GM21528 (cell line): ENCODE data around the gene TSR3.

Experiments used
- ATAC-seq: cut with Tn5 transposase; IDR thresholded peaks from one replicate; pipeline ENCODE4 v1.9.1; 2021; ENCODE audit warnings: mild to moderate bottlenecking, moderate library complexity; ENCODE audit not compliant: unreplicated experiment, low FRiP score

The TSR3 gene

GRCh38 chr16:1355591-1355990, 3.9 kb upstream of the TSR3 start:
- ATAC-seq: no peak

GRCh38 chr16:1354815-1355540, 3.3 kb upstream of the TSR3 start:
- ATAC-seq: no peak

DNA sequence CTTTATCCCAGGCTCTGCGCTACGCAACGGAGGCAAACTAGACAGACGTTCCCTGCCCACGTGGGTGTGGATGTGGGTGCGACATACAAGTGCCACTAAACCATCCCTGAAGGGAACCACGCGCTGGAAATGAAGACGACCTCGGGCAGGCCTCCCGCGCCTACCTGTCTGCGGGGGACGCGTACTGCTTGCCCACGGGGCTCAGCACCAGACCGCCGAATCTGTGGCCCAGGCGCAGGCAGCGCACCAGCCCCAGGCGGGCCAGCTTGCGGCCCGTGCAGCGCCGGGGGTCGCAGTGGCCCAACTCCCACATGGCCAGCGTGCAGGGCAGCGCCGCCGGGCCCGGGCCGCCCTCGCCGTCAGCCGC, 480 bp downstream of the TSR3 start:
- peak; percentile 20 for ATAC-seq

GRCh38 chr16:1350691-1351090, 987 bp downstream of the TSR3 start:
- no peak for ATAC-seq

GRCh38 chr16:1349951-1350350, 1.7 kb downstream of the TSR3 start:
- ATAC-seq: no peak

DNA sequence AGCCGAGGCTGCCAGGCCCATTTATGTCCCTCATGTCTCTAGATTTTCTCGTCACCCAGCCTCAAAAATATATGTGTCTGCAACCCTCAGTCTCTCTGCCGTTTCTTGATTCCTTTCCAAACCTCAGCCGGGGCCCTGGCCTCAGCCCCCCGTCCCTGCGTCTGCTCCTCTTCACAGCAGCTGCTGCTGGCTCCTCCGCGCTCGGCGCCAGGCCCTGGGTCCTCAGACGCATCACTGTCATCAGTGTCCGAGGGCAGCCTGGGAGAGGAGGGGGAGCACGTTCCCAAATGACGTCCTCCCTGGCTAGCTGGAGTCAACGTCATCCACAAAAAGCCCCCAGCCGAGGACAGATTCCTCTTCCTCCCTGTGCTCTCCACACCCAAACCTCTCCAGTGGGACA, 2.3 kb downstream of the TSR3 start:
- ATAC-seq: no peak

GRCh38 chr16:1348926-1349325, 2.8 kb downstream of the TSR3 start:
- no peak for ATAC-seq

DNA sequence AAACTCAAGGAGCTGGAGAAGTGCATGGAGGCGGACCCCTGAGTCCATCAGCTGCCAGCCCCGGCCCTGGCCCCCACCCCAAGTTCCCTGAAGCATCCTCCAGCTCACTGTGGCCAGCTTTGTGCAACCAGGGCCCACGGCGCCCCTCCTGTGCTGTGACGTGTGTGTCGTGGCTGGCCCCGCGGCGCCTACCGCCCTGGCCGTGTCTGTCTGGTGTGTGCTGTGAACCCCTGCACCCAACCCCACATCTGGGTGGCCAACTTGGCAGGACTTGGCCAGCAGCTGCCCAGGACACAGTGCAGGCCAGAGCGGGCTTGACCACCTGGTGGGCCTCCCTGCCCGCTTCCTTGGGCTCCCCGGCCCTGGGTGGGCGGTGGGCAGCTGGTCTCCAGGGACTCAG, 3.2 kb downstream of the TSR3 start:
- ATAC-seq: no peak

GRCh38 chr16:1347962-1348361, 3.7 kb downstream of the TSR3 start:
- ATAC-seq: no peak

- no peak for ATAC-seq
Observed at GRCh38 chr16:1347286-1347855, 4.3 kb downstream of the TSR3 start.

- ATAC-seq: no peak
Observed at GRCh38 chr16:1346422-1347285, 5.0 kb downstream of the TSR3 start.

GRCh38 chr16:1345651-1346421, 5.8 kb downstream of the TSR3 start:
- no peak for ATAC-seq

DNA sequence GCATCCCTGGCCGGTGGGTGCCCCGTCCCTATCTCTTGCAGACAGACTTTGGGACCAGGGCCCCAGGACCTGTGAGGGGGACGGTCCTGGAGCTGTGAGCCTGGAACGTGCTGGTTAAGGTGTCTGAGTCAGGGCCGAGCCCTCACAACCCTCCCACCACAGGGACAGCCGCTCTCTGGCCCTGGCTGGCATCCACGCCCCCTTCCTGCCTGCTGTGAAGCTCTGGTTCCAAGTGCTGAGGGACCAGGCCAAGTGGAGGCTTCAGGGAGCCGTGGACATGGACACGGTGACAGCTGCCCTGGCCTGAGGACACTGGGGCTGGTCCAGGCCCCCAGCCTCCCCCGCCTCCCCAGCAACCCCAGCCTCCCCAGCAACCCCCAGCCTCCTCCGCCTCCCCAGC, 6.6 kb downstream of the TSR3 start:
- ATAC-seq: no peak

DNA sequence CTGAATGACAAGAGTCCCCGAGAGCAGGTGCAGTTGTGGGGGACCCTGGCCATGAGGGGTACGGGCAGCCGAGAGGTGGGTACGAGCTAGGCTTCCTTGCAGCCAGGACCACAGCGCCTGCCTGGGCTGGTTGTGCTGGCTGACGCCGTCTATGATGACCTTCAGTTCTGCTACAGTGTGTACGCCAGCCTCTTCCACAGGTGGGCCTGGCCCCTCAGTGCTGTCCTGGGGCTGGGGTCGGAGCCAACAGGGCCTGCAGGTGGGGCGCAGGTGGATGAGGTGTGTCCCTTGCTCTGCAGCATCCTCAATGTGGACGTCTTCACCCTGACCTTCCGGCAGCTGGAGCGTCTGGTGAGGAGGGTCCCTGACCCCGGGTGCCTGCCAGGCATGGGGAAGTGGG, 7.2 kb downstream of the TSR3 start:
- ATAC-seq: no peak

- no peak for ATAC-seq
Observed at GRCh38 chr16:1343428-1344242, 8.0 kb downstream of the TSR3 start.

DNA sequence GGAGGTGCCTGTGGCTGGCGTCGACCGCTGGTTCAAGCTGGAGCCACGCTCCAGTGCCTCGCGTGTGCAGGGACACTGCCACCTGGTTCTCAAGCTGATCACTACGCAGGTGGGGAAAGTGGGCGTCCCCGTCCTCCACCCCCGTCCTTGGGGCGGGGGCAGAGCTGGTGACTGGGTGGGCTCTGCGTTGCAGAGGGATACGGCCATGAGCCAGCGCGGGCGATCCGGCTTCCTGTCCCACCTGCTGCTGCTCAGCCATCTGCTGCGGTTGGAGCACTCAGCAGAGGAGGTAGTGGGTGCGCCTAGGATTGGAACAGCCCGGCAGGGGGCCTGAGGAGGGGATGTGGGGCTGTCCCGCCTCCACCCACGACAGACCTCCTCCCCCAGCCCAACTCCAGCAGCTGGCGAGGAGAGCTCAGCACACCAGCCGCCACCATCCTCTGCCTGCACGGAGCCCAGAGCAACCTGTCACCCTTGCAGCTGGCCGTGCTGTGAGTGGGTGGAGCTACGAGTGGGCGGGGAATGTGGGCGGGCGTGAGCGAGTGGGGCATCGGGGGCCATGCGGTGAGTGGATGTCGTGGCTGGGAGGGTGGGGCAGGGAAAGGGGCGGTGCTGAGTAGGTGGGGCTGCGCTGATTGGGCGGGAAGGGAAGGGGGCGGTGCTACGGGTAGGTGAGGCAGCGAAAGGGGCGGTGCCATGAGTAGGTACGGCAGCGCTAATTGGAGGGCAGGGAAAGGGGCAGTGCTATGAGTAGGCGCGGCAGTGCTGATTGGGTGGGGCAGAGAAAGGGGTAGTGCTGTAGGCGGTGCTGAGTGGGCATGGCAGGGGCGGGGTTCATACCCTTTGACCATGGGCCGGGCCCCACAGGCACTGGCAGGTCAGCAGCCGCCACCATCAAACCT, 8.9 kb downstream of the TSR3 start:
- ATAC-seq: peak; percentile 68

DNA sequence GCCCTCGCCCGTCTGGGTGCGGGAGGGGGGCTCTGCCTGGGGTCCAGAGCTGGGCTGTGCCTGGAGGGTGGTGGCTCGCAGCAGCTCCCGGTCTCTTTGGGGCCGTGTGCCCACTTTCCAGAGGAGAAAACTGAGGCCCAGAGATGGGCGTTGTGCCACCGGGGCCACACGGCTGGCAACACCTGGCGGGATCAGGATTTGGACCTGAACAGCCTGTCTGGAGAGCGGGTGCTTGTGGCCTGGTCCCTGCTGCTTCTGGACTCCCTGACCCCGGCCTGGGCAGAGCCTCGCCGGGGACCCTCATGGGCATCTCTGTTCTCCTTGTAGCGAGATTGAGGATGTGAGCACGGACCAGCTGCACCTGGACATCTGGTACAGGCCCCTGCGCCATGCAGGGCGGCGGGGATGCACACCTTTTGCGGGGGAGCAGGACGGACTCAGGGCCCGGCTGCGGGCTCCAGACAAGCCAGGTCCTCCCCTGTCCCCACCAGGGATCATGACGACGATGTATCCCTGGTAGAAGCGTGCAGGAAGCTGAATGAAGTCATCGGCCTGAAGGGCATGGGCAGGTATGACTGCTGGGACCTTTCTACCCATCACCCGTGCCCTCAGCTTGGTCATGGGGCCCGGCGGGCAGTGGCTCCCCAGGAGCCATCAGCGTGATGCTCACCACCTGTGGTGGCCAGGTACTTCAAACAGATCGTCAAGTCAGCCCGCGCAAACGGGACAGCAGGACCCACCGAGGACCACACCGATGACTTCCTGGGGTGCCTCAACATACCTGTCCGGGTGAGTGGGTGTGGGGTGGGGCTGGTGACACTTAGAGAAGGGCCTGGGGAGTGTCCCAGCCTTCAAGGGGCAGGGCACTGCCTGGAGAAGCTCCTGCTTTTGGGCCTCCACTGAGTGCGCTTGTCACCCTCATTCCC, 9.9 kb downstream of the TSR3 start:
- no peak for ATAC-seq
